ENCODE results near the gene BDH2.

DNA sequence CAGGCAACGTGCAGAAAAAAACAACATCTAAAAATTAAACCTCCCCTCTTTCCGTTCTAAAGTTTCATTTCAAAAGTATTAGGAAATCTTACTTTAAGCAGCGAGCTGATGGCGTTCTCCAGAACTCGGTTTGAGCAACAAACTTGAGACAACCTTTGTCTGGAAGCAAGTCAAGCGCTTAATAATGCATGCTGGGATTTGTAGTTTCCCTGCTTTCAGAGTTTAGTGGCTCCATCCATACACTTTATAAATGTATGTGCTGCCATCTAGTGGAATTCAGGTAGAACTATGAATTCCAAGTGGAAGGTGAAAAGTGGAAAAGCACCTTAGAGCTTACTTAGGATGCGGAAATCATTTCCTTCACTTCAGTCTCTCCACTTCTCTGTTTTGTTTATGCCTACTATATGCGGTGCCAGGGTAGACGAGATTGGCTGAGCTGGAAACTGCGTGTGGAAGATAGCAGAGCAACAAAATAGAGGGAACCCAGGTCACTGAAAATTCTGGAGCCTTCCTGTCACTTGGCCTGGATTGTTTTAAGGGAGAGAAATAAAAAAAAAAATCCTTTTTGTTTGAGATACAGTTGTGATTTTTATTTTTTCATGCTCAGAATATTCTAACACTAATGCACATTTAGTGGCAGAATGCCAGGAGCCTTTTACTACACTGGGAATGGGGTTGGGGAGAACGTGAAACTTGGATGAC is at the start of gene BDH2:
- no peak for TF ChIP-seq EZH2 (IDR thresholded peaks at IDR 0.05; ENCODE audit: borderline replicate concordance)
- TF ChIP-seq, protein P1, sequence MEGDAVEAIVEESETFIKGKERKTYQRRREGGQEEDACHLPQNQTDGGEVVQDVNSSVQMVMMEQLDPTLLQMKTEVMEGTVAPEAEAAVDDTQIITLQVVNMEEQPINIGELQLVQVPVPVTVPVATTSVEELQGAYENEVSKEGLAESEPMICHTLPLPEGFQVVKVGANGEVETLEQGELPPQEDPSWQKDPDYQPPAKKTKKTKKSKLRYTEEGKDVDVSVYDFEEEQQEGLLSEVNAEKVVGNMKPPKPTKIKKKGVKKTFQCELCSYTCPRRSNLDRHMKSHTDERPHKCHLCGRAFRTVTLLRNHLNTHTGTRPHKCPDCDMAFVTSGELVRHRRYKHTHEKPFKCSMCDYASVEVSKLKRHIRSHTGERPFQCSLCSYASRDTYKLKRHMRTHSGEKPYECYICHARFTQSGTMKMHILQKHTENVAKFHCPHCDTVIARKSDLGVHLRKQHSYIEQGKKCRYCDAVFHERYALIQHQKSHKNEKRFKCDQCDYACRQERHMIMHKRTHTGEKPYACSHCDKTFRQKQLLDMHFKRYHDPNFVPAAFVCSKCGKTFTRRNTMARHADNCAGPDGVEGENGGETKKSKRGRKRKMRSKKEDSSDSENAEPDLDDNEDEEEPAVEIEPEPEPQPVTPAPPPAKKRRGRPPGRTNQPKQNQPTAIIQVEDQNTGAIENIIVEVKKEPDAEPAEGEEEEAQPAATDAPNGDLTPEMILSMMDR (IDR thresholded peaks at IDR 0.05; ENCODE audit: poor library complexity) = peak; percentile 83
